ENCODE data around the gene HAUS8. TPM values are rescaled to one million over a fixed set of nuclear protein-coding genes. Genes with fewer than 3 reads are reported as not detected.

HAUS8 gene
- total RNA-seq, 1 experiment from 2014 or later, result 66.4 TPM

GRCh38 chr19:17114414-17114831, 39.2 kb upstream of the HAUS8 start:
- Histone ChIP-seq H3K27me3 (replicated peaks; ENCODE audit: insufficient read depth, low read depth, low read length, poor library complexity) (no peaks in the 10 kb centered on the region), H3K9me3 (ENCODE audit: low read depth, low read length, poor library complexity, severe bottlenecking) (no peaks in the 10 kb centered on the region), H3K4me3 (ENCODE audit: low read depth, low read length, poor library complexity, severe bottlenecking) (no peak overlapping the region), H3K27ac (ENCODE audit: low read depth, low read length, poor library complexity, severe bottlenecking) (peak overlapping the region; percentile 57), H3K36me3 (ENCODE audit: insufficient read depth, low read length, poor library complexity, severe bottlenecking) (peaks cover 3% of the 10 kb centered on the region), H3K4me1 (ENCODE audit: insufficient read depth, low read length, poor library complexity, severe bottlenecking) (peaks cover 16% of the 10 kb centered on the region)
- TF ChIP-seq CTCF (conservative IDR thresholded peaks at IDR 0.05; ENCODE audit: low read depth, low read length), result no peak
- intact Hi-C loops (cut with micrococcal nuclease; ENCODE audit: unreplicated experiment), result no loop called here
- DNase-seq (ENCODE audit: low spot score), result peak; percentile 69
- ChIA-PET POLR2A (ENCODE audit: low non-redundant PET) (no interaction called here), CTCF (no interaction called here)
- BruUV-seq (replicated peaks), result no TSS peak

GRCh38 chr19:17113127-17113785, 38.0 kb upstream of the HAUS8 start:
- CTCF ChIA-PET, result no interaction called here
- BruUV-seq (replicated peaks), result no TSS peak
- Histone ChIP-seq H3K36me3 (ENCODE audit: insufficient read depth, low read length, poor library complexity, severe bottlenecking) (peaks cover 3% of the 10 kb centered on the region), H3K9me3 (ENCODE audit: low read depth, low read length, poor library complexity, severe bottlenecking) (no peaks in the 10 kb centered on the region), H3K27me3 (replicated peaks; ENCODE audit: insufficient read depth, low read depth, low read length, poor library complexity) (no peaks in the 10 kb centered on the region), H3K4me3 (ENCODE audit: low read depth, low read length, poor library complexity, severe bottlenecking) (no peak overlapping the region), H3K4me1 (ENCODE audit: insufficient read depth, low read length, poor library complexity, severe bottlenecking) (peaks cover 22% of the 10 kb centered on the region), H3K27ac (ENCODE audit: low read depth, low read length, poor library complexity, severe bottlenecking) (peak overlapping the region; percentile 57)
- intact Hi-C loops (cut with micrococcal nuclease; ENCODE audit: unreplicated experiment), result no loop called here
- DNase-seq (ENCODE audit: low spot score), result no peak
- TF ChIP-seq EZH2 (IDR thresholded peaks at IDR 0.05; ENCODE audit: borderline replicate concordance, low read depth, low read length, poor library complexity, severe bottlenecking) (no peak), CTCF (conservative IDR thresholded peaks at IDR 0.05; ENCODE audit: low read depth, low read length) (no peak)
- POLR2A ChIA-PET (ENCODE audit: low non-redundant PET), result no interaction called here

GRCh38 chr19:17112700-17113099, 37.4 kb upstream of the HAUS8 start:
- POLR2A ChIA-PET (ENCODE audit: low non-redundant PET), result no interaction called here
- DNase-seq (ENCODE audit: low spot score), result no peak
- peaks cover 27% of the 10 kb centered on the region for H3K4me1 ChIP-seq (ENCODE audit: insufficient read depth, low read length, poor library complexity, severe bottlenecking)
- H3K27me3 ChIP-seq (replicated peaks; ENCODE audit: insufficient read depth, low read depth, low read length, poor library complexity), result no peaks in the 10 kb centered on the region
- peaks cover 3% of the 10 kb centered on the region for H3K36me3 ChIP-seq (ENCODE audit: insufficient read depth, low read length, poor library complexity, severe bottlenecking)
- no peak overlapping the region for H3K27ac ChIP-seq (ENCODE audit: low read depth, low read length, poor library complexity, severe bottlenecking)
- no peak for TF ChIP-seq EZH2 (IDR thresholded peaks at IDR 0.05; ENCODE audit: borderline replicate concordance, low read depth, low read length, poor library complexity, severe bottlenecking)
- no peak for TF ChIP-seq CTCF (conservative IDR thresholded peaks at IDR 0.05; ENCODE audit: low read depth, low read length)
- no peak overlapping the region for H3K4me3 ChIP-seq (ENCODE audit: low read depth, low read length, poor library complexity, severe bottlenecking)
- no peaks in the 10 kb centered on the region for H3K9me3 ChIP-seq (ENCODE audit: low read depth, low read length, poor library complexity, severe bottlenecking)
- no TSS peak for BruUV-seq (replicated peaks)
- intact Hi-C loops (cut with micrococcal nuclease; ENCODE audit: unreplicated experiment), result no loop called here
- CTCF ChIA-PET, result no interaction called here

Measured in A673 (cell line).